Stimulated activated CD8-positive, alpha-beta memory T cell treated with anti-CD3 and anti-CD28 coated beads, Interleukin-12 subunit alpha, Interleukin-12 subunit beta, amount 100 ng/mL, for 24 hours (primary cell): ENCODE data around the gene PLXNA4.

Experiments
- DNase-seq: peaks from one replicate; pipeline ENCODE4 v3.0.0-alpha.2; 2020; ENCODE audit errors: extremely low read depth

The PLXNA4 gene

DNA sequence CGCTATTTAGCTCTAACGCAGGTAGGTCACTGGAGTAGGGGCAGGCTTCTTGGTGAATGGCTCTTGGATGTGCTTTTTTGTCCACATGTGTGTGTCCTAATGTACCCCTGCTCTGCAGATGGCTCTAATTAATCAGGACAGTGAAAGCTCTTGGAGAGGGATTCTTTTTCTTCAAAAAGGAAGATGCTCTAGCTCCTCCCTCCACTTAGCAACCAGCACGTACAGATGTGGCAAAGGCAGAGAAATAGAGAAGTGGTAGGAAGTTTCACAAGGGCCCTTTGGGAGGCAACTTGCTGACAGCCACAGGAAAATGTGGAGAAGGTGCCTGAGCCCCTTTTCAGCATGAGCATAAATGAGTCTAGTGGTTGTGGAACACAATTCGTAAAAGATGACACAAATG lies 221.7 kb downstream of the PLXNA4 start:
- no peak for DNase-seq

GRCh38 chr7:132353936-132354335 lies 222.3 kb downstream of the PLXNA4 start:
- DNase-seq, result no peak

DNA sequence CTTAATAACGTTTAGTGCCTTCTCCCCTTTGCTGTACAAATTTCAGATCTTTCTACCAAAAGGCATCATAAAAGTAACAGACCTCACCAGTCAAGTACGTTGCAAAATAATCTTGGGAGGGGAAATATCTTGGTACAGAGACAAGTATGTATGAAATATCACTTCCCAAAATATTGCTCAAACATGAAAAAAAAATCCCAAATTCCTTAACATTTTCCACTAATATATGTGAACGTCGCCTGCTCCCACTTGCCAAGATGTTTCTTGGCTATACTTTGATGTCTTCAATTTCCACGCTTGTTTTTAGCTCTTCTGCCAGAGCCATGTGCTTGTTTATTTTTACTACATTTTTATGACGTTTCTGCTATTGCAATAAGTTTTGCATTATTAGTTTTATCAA lies 223.5 kb downstream of the PLXNA4 start:
- no peak for DNase-seq

- no peak for DNase-seq
Measured at GRCh38 chr7:132351954-132352499, 224.2 kb downstream of the PLXNA4 start.

DNA sequence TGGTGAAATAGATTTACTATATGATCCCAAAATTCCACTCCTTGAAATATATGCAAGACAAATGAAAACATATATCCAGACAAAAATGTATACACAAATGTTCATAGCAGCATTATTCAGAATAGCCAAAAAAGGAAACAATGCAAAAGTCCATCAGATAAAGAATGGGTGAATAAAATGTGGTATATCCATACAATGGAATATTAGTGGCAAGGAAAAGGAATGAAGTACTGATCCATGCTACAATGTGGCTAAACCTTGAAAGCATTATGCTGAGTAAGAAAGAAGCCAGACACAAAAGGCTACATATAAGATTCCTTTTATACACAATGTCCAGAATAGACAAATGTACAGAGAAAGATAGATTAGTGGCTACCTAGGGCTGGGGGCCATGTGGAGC lies 225.5 kb downstream of the PLXNA4 start:
- DNase-seq, result no peak

DNA sequence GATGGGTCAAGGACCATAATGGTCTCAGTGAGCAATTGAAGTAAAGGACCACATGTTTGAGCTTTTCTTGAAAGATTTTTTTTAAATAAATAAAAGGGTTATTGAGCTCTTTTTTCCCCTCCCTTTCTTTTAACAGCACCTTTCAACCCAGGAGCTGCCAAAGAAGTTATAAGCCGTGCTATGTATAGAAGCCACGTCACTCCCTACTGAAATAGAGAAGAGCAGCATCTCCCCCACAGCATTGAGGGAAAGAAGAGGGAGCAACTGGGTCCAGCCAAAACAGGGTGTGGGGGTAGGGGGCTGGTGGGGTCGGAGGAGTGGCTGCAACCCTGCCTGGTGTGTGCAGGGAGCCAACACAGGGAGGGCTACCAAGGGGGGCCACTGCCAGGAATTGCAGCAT lies 227.2 kb downstream of the PLXNA4 start:
- no peak for DNase-seq

DNA sequence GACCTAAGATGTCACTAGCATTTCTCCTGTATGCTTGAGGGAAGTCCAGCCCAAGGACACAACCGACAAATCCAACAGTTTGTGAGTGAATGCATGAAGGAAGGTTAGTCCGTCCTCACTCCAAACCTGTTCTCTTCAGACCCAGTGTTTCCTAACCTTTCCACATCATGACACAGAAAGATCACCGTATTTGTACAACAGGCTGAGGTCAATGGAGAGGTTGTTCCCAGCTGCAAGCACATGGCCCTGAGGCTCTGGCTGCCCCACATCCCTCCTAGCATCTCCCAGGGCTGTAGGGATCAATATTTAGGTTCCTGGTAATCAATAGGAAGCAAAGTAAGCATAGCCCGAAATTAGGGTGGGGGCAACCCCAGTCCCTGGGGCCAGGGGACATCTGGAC lies 227.9 kb downstream of the PLXNA4 start:
- DNase-seq, result no peak

GRCh38 chr7:132347858-132348257 lies 228.4 kb downstream of the PLXNA4 start:
- no peak for DNase-seq

GRCh38 chr7:132347123-132347522 lies 229.1 kb downstream of the PLXNA4 start:
- DNase-seq, result no peak

DNA sequence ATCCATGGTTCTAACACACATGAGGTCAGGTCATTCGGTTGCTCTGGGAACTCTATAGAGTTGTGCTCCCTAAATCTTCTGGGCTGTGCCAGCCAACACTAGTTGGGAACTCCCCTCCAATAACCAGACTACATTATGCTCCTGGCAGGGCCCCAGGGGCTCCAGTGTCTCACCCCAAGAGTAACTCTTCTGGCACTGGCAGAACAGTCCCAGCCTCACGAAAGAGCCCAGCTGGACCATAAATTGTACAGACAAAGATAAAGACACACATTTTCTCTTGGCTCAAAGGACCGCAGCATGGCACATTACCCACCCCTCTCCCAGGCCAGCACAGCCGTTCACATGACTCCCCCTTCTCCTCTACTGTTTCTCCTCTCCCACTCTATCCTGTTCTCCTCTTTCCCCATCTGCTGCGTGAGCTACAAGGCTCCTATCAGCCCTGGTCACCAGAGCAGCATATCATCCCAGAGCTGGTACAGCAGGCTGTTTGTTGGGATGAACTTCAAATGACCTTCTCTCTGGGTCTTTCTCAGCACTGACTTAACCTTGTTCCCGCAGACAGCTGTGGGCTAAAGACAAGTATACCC lies 230.6 kb downstream of the PLXNA4 start:
- DNase-seq, result no peak

- no peak for DNase-seq
Measured at GRCh38 chr7:132345030-132345429, 231.2 kb downstream of the PLXNA4 start.

- DNase-seq, result no peak
Measured at GRCh38 chr7:132343199-132343598, 233.1 kb downstream of the PLXNA4 start.

DNA sequence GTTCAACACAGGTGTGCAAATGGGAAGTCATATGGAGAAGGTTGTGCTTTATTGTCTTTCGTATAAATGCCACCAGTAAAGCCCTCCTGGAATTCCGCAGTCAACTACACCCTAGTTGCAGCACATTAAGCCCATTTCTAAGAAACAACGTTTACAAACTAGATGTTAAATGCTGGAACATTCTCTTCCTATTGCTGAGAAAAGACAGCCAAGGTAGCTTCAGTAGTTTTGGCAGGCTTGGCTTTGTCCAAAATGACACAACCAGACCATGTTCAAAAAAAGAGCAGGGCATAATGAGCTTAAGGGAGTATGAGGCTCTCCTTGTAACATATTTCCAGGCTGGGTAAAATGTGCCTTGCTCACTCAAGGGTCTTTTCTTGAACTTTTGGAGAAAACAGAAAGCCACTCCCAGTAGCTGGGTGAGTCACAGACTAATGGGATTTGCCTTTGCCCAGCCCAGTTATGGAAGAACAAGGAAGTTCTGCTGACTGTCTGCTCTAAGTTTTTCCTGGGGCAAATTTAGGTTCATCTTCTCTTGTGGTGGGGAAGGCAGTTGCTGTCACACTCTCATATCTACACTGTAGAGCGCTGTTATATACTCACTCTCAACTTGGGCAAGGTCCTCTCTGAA lies 238.7 kb downstream of the PLXNA4 start:
- DNase-seq, result no peak

- DNase-seq, result no peak
Measured at GRCh38 chr7:132336797-132337196, 239.5 kb downstream of the PLXNA4 start.

DNA sequence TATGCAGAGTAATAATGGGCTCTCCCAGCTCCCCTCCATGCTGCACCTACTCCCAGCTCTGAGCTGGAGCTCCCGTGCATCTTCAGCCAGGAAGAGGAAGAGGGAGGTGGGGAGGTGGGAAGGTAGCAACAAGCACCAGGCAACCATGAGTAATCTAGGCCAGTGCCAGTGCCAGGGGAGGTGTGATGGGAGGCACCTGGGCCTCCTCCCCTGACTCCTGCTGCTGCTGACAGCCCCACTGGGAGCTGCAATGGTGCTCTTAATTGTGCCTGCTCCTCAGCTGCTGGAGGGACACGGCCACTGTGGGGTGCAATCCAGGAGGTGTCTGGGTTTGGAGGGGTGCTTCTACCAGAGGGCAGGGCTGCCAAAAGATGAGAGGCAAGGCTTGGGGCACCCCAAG lies 243.0 kb downstream of the PLXNA4 start:
- no peak for DNase-seq

- DNase-seq, result no peak
Measured at GRCh38 chr7:132328760-132329159, 247.5 kb downstream of the PLXNA4 start.

- DNase-seq, result no peak
Measured at GRCh38 chr7:132328047-132328620, 248.1 kb downstream of the PLXNA4 start.

GRCh38 chr7:132326878-132327589 lies 249.2 kb downstream of the PLXNA4 start:
- DNase-seq, result no peak

GRCh38 chr7:132322970-132323369 lies 253.3 kb downstream of the PLXNA4 start:
- DNase-seq, result no peak

DNA sequence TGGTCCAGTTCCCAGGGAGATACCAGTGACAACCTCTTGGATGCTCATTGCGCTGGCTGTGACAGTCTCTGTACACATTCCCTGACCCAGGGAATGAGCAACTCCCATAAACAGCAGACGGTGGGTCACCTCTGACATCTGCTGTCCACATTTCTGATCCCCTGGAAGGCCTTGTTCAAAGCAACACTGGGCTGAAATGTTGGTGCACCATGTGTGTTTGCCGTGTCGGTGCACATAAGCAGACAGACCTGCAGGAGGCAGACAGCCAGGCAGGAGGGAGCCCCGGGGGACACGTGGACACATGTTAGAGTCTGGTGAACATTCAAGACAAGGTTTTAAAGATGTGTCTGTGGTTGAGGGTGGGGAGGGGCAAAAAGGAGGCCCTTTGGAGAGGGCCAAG lies 254.9 kb downstream of the PLXNA4 start:
- no peak for DNase-seq

DNA sequence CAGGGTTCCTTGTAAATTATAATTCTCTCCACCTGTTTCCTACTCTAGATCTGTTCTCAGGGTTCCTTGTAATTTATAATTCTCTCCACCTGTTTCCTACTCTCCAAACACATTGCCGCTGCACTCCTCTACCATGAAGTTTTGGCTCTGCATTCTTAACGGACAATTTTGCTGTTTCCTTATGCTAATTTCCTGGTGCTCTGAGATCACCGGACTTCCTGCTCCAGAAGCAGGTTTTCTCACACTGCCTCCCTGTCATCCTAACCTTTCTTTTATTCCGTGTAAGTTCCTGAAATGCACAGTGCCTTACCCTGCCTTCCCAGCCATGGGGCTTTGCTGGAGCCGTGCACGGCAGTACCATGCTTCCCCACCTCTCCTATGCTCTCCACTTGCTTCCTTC lies 256.8 kb downstream of the PLXNA4 start:
- DNase-seq, result no peak
